Fibroblast of mammary gland (primary cell): ENCODE measurements around the gene ARID2.

Experiments used
- DNase-seq: peaks from one replicate; pipeline ENCODE4 v3.0.0-alpha.2; 2010; ENCODE audit warnings: low read depth
- H3K4me3 ChIP-seq: 2 replicates; pipeline ENCODE4 v1.5.1; 2011; ENCODE audit warnings: low read depth, mild to moderate bottlenecking, low read length, moderate library complexity; ENCODE audit not compliant: control insufficient read depth
- CTCF ChIP-seq: conservative IDR thresholded peaks from 2 replicates; pipeline ENCODE4 v1.5.1; 2011; ENCODE audit warnings: low read depth, low read length, inconsistent platforms; ENCODE audit not compliant: control insufficient read depth, insufficient read depth

The ARID2 gene

DNA sequence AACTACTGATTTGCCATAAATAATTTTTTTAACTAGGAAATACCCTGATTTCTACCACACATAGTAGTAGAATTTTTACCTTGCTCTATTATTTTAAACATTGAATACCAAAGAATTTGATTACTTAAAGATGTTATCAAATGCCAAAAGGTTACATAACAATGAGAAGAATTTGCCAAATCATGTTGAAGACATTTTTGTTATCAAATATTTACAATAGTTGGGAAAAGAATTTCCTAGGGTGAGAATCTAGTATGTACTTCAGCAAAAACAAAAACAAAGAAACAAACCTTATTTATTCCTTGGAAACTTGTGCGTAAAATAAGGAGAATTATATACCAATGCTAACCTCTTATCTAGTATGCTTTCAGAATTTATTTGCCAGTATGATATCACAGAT is 153.7 kb downstream of the ARID2 start:
- DNase-seq, result no peak
- no peak overlapping the region for H3K4me3 ChIP-seq
- no peak for TF ChIP-seq CTCF

DNA sequence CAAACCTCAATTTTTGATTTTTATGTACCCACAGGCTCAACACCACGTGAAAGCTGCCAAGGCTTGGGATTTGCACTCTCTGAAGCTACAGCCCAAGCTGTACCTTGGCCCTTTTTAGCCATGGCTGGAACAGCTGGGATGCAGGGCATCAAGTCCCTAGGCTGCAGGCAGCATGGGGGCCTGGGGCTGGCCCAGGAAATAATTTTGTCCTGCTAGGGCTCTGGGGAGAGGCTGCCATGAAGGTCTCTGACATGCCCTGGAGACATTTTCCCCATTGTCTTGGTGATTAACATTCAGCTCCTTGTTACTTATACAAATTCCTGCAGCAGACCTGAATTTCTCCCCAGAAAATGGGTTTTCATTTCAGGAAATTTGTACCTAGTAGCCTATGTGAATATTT is 157.2 kb downstream of the ARID2 start:
- no peak for DNase-seq
- no peak overlapping the region for H3K4me3 ChIP-seq
- no peak for TF ChIP-seq CTCF

DNA sequence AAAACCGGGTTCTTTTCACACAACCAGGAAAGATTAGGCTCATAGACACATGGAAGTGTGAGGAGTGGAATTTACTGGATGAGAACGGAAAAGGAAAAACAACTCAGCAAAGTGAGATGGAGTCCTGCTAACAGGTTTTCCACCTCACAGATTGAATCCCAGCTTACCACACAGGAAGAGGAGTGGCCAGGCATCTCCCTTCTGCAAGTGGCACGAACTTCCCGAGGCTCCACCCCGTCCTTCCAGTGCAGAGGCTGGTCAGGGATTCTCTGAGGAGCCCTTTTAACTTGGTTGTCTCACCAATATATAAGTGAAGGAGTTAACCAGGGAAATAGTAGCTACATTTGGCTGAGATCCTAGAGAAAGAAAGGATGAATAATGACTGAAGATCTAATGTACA is 158.0 kb downstream of the ARID2 start:
- TF ChIP-seq CTCF, result no peak
- H3K4me3 ChIP-seq, result no peak overlapping the region
- no peak for DNase-seq

GRCh38 chr12:45890276-45890675 is 160.8 kb downstream of the ARID2 start:
- DNase-seq, result no peak
- no peak for TF ChIP-seq CTCF

DNA sequence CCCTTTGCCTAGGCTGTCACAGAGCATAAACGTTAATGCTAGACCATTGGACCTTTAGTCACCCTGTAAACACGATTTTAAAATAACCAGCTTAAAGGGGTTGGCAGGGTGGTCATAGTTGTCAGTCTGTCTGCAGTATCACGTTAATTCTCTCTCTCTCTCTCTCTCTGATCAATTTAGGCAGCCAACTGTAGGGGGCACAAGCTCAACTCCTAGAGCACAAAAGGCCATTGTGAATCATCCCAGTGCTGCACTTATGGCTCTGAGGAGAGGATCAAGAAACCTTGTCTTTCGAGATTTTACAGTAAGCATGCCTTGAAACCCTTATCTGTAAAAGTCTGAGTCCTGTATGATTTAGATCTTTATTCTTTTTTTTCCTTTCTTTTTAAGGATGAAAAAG is 163.7 kb downstream of the ARID2 start:
- no peak overlapping the region for H3K4me3 ChIP-seq
- DNase-seq, result peak; percentile 34
- peak; percentile 38 for TF ChIP-seq CTCF

More at GRCh38 chr12:45890276-45890675, 160.8 kb downstream of the ARID2 start:
- H3K4me3 ChIP-seq, result no peak overlapping the region

DNA sequence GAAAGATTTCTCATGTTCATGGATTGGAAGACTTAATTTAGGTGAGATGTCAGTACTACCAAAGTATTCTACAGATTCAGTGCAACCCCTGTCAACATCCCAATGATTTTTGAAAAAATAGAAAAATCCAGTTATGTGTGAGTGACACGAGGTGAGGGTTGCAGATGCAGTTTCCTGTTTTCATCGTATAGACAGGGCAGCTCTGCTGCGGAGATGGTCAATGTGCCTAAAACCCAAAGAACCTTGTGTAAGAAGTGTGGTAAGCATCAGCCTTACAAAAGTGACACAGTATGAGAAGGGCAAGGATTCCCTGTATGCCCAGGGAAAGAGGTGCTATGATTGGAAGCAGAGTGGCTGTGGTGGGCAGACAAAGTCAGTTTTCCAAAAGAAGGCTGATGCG is 166.5 kb downstream of the ARID2 start:
- no peak overlapping the region for H3K4me3 ChIP-seq
- TF ChIP-seq CTCF, result no peak
- no peak for DNase-seq

GRCh38 chr12:45898094-45898493 is 168.6 kb downstream of the ARID2 start:
- no peak for DNase-seq
- TF ChIP-seq CTCF, result no peak
- no peak overlapping the region for H3K4me3 ChIP-seq
